Epithelial cell of proximal tubule (primary cell): ENCODE results near the gene DDX5. TPM values are rescaled to one million over a fixed set of nuclear protein-coding genes. Genes with fewer than 3 reads are reported as not detected.
"Not testable (repeated sequence)": the region's sequence is repeated elsewhere in the genome, so short reads cannot be mapped to it uniquely, and the experiment has no call there.

Source experiments
- DNase-seq: peaks from one replicate; pipeline ENCODE4 v3.0.0-alpha.2; 2011; ENCODE audit warnings: low read depth
- H3K4me3 ChIP-seq: 2 replicates; pipeline ENCODE4 v1.5.1; 2011; ENCODE audit warnings: low read depth, mild to moderate bottlenecking, low read length
- total RNA-seq: library from RNA; depleted of rRNA; stranded (reverse); fragments of >200 nt; gene quantifications from 2 replicates; pipeline ENCODE4 v1.2.3, GENCODE V29; 2015
- TF ChIP-seq, protein P1 (sequence below): conservative IDR thresholded peaks from 2 replicates; pipeline ENCODE4 v1.5.1; 2012; ENCODE audit warnings: low read depth, mild to moderate bottlenecking, low read length

The DDX5 gene
- total RNA-seq, 1 donor from 2014 or later: 274 TPM

GRCh38 chr17:64480951-64481350 is 25.1 kb downstream of the DDX5 start:
- TF ChIP-seq, protein P1, sequence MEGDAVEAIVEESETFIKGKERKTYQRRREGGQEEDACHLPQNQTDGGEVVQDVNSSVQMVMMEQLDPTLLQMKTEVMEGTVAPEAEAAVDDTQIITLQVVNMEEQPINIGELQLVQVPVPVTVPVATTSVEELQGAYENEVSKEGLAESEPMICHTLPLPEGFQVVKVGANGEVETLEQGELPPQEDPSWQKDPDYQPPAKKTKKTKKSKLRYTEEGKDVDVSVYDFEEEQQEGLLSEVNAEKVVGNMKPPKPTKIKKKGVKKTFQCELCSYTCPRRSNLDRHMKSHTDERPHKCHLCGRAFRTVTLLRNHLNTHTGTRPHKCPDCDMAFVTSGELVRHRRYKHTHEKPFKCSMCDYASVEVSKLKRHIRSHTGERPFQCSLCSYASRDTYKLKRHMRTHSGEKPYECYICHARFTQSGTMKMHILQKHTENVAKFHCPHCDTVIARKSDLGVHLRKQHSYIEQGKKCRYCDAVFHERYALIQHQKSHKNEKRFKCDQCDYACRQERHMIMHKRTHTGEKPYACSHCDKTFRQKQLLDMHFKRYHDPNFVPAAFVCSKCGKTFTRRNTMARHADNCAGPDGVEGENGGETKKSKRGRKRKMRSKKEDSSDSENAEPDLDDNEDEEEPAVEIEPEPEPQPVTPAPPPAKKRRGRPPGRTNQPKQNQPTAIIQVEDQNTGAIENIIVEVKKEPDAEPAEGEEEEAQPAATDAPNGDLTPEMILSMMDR: no peak
- DNase-seq: no peak

DNA sequence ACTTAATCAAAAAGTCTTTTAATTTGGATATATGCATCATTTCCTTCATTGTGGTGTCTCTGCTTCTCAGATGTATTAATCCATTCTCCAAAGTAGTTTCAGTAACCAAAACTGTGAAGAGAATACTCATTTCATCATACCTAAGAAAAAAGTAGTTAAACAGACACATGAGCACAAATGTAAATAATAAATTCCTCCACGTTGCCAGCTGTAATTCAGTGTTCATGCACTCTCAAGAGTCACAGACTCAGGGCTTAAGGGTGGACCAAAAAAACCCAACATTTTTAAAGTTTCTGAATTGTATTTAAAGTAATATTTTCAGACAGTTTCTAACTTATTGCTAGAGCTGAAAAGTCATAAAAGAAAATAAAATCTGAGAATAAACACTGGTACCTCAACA is 28.2 kb downstream of the DDX5 start:
- DNase-seq: no peak
- H3K4me3 ChIP-seq: no peak overlapping the region
- TF ChIP-seq, protein P1: no peak

More at GRCh38 chr17:64480951-64481350, 25.1 kb downstream of the DDX5 start:
- no peak overlapping the region for H3K4me3 ChIP-seq

DNA sequence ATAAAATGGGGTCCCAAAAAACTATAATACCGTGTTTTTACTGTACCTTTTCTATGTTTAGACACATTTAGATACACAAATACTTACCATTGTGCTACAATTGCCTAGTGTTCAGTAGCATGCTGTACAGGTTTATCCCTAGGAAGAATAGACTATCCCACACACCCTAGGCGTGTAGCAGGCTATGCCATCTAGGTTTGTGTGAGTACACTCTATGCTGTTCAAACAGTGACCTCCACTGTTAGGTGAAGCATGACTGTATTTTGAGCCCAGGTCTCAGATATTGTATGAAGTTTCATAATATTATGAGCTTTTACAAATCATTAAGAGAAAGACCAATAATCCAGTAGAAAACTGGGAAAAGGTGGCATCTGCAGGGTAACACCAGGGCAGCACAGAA is 33.5 kb downstream of the DDX5 start:
- TF ChIP-seq, protein P1: no peak
- DNase-seq: no peak
- no peak overlapping the region for H3K4me3 ChIP-seq

DNA sequence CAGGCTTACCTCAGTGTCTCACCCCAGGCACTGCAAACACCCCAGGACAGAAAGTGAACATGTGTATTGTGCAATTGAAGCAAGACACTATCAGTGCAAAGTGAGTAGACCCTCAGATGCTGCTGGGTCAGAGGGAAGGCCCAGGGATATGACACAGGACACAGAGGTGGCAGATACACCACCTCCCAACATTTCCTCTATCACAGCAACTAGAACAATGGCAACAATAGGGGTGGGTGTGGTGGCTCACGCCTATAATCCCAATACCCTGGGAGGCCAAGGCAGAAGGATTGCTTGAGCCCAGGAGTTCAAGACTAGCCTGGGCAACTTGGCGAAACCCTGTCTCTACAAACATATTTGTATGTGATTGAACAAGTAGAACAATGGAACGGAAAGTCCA is 34.6 kb downstream of the DDX5 start:
- H3K4me3 ChIP-seq: no peak overlapping the region
- DNase-seq: no peak
- TF ChIP-seq, protein P1: no peak

DNA sequence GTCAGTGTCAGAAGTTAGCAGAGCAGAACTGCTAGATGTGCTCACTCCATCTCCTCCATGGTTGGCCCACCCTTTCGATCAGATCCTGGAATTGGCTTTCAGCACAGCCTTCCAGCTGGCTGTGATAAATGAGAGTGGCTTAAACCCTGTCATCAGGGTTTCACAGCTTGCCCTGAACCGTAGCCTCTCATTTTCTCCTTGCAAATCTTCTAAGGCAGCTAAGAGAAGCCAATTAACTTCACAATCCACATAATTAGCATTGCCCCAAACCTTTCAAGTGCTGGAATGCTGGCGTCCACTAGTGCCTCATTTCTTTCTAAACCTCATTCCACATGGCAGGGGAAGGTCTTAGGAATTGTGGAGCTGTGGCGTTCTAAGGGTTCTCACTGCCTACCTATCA is 35.5 kb downstream of the DDX5 start:
- DNase-seq: no peak
- TF ChIP-seq, protein P1: no peak

DNA sequence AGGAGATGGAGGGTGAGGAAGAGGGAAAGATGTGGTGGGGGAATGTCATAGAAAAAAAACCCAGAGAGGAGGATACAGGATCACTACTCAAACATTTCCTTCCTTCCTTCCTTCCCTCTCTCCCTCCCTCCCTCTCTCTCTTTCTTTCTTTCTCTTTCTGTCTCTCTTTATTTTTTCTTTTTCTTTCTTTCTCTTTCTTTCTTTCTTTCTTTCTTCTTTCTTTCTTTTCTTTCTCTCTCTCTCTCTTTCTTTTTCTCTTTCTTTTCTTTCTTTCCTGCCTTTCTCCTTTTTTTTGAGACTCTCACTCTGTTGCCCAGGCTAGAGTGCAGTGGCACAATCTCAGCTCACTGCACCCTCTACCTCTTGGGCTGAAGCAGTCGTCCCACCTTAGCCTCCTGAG is 39.3 kb downstream of the DDX5 start:
- not testable (repeated sequence) for DNase-seq, H3K4me3 ChIP-seq

More for the DNA sequence above, 35.5 kb downstream of the DDX5 start:
- no peak overlapping the region for H3K4me3 ChIP-seq

- no peak overlapping the region for H3K4me3 ChIP-seq
- DNase-seq: no peak
- TF ChIP-seq, protein P1: no peak
These were observed 39.9 kb downstream of the DDX5 start for GRCh38 chr17:64466019-64466735.
